Glomerular visceral epithelial cell (primary cell): ENCODE data around the gene PET100.

Source experiments
- DNase-seq: peaks from one replicate; pipeline ENCODE4 v3.0.0-alpha.2; 2016; ENCODE audit errors: extremely low spot score

PET100 gene

DNA sequence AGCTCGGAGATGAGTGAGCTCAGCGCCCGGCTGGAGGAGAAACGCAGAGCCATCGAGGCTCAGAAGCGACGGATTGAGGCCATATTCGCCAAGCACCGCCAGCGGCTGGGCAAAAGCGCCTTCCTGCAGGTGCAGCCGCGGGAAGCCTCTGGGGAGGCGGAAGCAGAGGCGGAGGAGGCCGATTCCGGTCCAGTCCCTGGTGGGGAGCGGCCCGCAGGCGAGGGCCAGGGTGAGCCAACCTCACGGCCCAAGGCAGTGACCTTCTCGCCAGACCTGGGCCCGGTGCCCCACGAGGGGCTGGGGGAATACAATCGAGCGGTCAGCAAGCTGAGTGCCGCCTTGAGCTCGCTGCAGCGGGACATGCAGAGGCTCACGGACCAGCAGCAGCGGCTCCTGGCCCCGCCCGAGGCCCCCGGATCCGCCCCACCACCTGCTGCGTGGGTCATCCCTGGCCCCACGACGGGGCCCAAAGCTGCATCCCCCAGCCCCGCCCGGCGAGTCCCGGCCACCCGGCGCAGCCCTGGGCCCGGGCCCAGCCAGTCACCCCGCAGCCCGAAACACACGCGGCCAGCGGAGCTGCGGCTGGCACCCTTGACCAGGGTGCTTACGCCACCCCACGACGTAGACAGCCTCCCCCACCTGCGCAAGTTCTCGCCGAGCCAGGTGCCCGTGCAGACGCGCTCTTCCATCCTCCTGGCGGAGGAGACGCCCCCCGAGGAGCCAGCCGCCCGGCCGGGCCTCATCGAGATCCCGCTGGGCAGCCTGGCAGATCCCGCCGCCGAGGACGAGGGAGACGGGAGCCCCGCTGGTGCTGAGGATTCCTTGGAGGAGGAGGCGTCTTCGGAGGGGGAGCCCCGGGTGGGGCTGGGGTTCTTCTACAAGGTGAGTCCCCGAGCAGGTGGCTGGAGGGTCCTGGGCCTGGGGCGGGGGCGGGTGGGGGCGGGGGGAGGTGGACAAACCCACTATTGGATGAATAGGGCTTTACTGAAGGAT lies 17.0 kb upstream of the PET100 start:
- DNase-seq, result no peak

GRCh38 chr19:7614859-7615741 lies 14.5 kb upstream of the PET100 start:
- no peak for DNase-seq

DNA sequence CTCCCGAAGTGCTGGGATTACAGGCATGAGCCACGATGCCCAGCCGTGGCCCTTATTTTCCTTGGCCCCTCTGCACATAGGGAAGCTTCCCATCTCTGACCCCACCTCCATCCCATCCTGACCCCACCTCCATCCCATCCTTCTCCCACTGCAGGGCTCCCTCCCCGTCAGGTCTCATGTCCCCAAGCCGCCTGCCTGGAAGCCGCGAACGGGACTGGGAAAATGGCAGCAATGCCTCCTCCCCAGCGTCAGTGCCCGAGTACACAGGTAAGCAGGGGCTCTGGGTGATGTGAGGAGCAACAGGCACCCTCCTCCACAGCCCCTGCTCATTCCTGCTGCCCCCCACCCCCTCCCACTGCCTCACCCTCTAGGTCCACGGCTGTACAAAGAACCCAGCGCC lies 12.4 kb upstream of the PET100 start:
- DNase-seq, result no peak

GRCh38 chr19:7617735-7618134 lies 11.9 kb upstream of the PET100 start:
- DNase-seq, result no peak

DNA sequence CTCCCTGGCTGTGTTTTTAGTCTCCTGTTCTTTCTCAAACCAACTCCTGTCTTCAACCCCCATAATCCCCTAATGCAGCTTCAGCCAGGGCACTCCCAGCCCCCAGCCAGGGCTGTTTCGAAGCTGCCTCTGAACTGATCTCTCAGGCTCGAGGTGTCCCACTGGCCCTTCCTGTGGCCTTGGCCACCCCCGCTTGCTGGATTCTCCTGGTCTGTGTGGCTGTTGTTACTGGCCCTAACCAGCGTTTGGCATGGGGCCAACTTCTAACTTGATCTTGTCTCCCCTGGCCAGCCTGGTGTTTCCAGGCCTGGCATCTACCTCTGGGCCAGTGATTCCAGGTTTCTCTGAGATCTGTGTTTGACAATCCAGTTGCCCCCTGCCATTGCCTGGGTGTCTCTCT lies 11.2 kb upstream of the PET100 start:
- DNase-seq, result no peak

- no peak for DNase-seq
These were observed 10.7 kb upstream of the PET100 start for GRCh38 chr19:7618771-7619510.

DNA sequence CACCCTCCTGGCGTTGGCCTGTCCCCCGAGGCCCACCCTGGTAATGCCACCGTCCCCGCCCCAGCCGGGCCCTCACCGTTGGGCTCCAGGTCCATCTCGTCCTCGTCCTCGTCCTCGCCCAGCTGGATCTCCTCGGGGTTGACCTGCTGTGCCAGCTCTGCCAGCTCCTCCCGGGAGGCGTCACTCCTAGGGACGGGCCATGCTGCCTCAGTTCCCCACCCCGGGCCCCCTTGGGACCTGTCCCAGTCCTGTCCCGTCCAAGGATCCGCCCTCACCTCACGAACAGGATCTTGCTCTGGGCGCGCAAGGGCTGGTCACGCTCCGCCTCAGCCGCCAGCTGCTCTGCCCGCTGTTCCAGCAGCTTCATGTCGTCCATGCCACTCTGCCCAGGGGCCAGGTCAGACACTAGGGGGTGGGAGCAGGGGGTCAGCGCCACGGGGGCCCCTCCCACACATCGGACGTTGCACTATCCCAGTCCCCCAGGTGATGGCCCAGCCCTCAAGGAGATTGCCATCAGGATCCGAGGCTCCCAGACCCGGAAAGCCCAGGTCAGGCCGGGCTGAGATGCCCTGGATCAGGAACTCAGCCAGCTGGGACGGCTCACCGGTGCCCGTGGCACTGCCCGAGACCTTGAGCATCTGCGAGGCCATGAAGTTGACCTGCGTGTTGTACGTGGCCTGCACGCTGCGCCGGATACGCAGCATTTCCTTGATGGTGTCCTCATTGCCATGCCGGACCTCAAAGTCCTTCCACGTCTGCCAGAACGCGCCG lies 9.7 kb upstream of the PET100 start:
- no peak for DNase-seq

DNA sequence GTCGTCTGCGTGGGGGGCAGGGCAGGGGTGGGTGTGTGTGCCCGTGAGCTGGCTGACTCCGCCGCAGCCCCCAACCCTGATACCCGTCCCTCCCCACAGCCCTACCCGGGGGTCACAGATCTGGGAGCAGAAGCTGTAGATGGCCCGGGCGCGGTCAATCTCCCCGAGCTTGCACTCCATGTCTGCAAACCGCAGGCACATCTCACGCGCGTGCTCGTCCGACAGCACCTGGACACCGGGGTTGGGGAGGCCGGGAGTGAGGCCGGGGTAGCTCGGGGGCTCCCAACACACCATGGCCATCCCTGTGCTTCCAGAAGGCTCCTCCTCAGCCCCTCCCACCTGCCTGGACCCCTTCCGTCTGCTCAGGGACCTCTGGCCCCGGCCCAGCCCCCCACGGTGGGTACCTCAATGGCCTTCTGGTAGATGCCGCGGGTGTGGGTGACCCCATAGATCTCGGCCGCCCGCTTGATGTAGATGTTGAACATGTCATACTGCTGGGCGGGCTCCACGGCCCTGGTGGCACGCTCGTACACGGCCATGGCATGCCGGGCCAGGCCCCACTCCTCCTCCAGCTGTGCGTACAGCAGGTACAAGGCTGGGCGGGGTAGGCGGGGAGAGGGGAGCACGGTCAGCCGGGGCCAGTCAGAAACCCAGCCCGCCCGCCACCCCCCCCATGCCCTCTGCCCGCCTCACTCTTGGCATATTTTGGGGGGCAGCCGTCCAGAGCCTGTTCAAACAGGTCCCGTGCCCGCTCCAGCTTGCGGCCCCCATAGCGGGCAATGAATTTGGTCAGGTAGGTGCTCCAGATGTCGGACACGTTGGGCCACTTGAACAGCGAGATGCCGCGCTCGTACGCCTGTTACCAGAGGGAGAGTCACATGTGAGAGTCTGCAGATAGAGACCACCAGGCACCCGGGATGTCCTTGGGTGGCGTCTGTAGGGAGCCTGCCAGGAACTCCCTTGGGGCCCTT lies 8.9 kb upstream of the PET100 start:
- no peak for DNase-seq

DNA sequence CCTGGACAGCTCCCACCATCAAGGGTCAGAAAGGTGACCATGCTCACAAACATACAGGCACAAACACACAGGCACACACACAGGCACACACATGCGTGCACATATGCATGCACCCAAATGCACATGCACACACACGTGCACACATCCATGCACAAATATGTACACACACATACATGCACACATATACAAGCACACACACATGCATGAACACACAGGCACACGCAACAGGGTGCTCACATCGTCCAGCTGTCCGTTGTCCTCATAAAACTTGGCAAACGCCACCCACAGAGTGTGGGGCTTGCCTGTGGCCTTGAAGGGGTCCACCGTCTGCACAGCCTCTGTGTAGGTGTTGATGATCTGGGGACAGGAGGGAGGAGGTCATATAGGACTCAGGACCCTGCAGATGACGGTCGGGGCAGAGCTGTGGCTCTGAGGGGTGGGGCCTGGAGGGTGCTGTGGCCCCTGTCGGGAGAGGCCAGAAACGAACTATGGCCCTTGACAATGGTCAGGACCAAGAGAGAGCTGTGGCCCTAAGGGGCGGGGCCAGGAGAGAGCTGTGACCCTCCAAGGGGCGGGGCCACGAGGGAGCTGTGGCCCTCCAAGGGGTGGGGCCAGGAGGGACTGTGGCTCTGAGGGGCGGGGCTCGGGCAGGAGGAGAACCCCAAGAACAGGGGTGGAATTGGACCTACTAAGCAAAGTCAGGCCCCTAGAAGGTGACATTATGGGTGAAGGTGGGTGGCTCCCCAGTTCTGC lies 6.5 kb upstream of the PET100 start:
- no peak for DNase-seq

DNA sequence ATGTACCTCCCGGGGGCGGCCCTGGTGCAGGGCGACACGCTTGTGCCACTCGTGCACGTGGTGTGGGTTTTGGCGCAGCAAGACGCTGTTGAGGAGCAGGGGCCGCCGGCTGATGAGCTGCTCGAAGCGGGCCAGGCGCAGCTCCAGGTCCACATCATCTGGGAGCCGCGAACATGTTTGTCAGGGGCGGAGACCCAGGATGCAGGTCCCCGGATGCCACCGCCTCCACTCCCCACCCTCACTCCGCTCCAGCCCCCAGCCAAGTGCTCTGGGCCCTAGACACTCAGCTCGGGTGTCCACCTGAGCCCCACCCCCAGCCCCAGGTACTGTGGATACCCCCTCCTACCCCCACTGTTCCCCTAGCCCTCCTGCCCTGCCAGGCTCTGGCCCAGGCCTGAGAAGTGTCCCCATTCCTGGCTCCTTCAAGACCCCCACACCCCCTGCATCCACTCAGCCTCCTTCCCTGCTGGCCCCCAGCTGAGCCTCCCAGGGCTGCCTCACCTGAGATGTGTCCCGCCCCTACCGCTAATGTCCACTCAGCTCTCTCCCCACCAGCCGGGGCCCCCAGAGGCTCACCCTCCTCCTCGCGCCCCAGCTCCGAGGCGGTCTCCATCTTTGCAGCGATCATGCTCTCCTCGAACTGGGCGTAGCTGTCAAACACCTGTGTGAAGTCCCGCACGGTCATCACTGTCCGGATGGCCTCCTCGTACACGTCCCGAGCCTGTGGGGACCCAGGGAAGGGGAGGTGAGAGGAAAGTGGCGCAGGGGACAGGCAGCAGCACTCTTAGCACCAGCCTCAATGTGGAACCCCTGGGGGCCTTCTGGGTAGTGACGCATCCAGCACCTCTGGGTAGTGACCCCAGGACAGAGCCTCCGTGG lies 5.6 kb upstream of the PET100 start:
- DNase-seq, result no peak

DNA sequence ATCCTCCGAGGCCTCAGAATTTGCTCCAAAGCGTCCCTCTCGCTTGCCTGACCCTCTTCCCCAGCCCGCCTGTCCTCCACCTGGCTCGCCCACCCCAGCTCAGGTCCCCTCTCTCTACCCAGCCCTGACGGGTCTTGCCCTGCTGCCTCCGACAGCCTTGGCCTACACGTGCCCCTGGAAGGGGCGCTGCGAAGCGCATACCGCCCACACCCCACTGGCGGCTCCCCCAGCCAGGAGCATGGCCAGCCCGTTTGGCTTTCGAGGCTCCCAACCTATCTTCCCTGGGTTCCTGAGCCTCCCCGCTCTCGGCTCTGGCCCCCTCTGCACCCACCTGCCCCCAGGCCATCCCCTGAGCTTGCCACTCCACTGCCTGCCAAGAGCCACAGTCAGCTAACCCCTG lies 4.8 kb upstream of the PET100 start:
- no peak for DNase-seq

- no peak for DNase-seq
These were observed 3.7 kb upstream of the PET100 start for GRCh38 chr19:7625763-7626372.

- no peak for DNase-seq
These were observed 2.4 kb upstream of the PET100 start for GRCh38 chr19:7627166-7627565.

- no peak for DNase-seq
These were observed 843 bp upstream of the PET100 start for GRCh38 chr19:7628589-7629311.

DNA sequence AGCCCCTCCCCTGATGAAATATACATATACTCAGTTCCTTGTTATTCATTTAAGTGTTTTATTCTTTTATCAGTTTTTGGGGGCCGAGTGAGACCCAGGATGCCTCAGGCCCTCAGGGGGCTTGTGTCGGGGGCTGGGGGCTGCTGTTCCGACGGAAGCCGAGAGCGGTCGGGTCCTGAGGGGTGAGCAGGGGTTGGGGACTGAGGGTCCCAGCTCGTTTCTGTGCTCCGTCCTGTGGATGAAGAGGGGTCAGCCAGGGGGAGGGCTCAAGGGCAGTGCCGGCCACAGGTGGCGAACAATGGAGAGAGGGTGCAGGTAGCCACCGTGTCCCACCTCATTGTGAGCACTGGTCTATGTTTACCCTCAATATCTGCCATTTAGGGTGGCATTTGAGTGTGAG lies 2.0 kb downstream of the PET100 start:
- no peak for DNase-seq

DNA sequence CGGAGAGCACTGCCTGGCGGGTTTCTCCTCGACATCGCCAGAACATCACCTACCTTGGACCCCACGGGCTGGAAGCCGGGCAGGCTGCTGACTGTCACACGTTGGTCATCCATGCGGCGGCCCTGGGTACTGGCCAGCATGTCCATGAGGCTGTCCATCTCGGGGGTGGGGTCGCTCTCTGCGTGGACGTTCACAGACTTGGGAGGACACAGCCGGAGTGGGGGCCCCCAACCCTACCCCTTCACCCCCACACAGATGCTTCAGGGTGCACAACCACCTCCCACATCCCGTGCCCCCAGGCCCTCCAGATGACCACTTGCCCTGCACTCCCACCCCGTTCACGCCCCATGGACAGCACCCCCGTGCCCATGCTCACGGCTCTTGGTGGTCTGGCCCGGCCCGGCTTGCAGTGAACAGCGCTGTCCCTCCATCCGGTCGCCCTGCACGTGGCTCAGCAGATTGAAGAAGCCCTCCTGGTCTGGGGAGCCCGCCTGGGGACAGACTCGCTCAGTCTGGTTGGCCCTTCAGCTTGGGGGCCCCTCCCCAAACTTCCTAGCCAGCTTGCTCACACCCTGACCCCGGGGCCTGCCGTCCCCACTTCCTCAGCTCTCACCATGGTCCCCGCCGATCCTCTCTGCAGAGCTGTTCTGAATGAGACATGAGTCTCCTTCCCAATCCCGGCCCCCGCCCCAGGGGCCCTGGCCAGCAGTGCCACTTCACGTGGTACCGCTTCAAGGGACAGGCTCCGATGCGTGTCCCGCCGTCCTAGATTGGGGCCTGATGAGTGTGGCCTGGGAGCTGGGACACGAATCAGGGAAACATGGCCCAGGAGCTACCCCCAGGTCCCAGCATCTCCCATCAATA lies 3.0 kb downstream of the PET100 start:
- no peak for DNase-seq
